Esophagus squamous epithelium (tissue), 4 donors: ENCODE results near the gene IQGAP2.

Source experiments
- POLR2A ChIP-seq, 4 donors: fragments of 450-650 bp; IDR thresholded peaks; one replicate each; pipeline ENCODE4 v1.6.1; 2017; ENCODE audit warnings: antibody characterized with exemption in 4 of 4, mild to moderate bottlenecking in 4 of 4, moderate library complexity in 3 of 4
- TF ChIP-seq, protein P1 (sequence below), 6 experiments: fragments of 450-650 bp in 4 of 6; fragments of 200-600 bp in 2 of 6; sonication (generic) in 2 of 6; IDR thresholded peaks; one replicate each; pipeline ENCODE4 v1.5.1; 2016 to 2019; ENCODE audit warnings: antibody characterized with exemption in 6 of 6, mild to moderate bottlenecking in 4 of 6, moderate library complexity in 4 of 6

DNA sequence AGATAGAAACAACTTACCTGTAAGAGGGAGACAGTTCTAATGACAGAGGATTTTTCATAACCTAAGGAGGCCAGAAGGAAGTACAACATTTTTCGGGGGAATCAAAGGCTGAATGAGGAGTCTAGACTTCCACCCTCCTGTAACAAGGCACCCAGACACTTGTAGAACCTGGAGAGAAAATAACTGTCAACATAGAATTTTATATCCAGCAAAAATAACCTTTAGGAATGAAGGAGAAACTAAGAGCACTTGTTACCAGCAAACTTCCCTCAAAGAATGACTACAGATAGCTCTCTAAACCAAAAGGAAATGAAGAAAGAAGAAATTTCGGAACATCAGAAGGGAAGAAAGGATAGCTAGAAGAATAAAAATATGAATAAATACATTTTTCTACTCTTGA is 246.1 kb downstream of the IQGAP2 start:
- TF ChIP-seq, protein P1, sequence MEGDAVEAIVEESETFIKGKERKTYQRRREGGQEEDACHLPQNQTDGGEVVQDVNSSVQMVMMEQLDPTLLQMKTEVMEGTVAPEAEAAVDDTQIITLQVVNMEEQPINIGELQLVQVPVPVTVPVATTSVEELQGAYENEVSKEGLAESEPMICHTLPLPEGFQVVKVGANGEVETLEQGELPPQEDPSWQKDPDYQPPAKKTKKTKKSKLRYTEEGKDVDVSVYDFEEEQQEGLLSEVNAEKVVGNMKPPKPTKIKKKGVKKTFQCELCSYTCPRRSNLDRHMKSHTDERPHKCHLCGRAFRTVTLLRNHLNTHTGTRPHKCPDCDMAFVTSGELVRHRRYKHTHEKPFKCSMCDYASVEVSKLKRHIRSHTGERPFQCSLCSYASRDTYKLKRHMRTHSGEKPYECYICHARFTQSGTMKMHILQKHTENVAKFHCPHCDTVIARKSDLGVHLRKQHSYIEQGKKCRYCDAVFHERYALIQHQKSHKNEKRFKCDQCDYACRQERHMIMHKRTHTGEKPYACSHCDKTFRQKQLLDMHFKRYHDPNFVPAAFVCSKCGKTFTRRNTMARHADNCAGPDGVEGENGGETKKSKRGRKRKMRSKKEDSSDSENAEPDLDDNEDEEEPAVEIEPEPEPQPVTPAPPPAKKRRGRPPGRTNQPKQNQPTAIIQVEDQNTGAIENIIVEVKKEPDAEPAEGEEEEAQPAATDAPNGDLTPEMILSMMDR (IDR thresholded peaks at IDR 0.05), result no peak
- TF ChIP-seq POLR2A (IDR thresholded peaks at IDR 0.05), result no peak
